CD4-positive, alpha-beta T cell treated with Interleukin-2 at 100 ng/mL for 4 hours (primary cell): Measurements from ENCODE around the gene LANCL3.
A peak's percentile ranks its signal among the peaks of the same experiment; 100 is the strongest.

Experiments
- DNase-seq: peaks from one replicate; pipeline ENCODE4 v3.0.0-alpha.2; 2020; ENCODE audit warnings: low spot score

The LANCL3 gene

GRCh38 chrX:37684426-37684825 is 113.0 kb downstream of the LANCL3 start:
- no peak for DNase-seq

GRCh38 chrX:37684973-37685372 is 113.5 kb downstream of the LANCL3 start:
- DNase-seq: no peak

GRCh38 chrX:37685381-37686359 is 114.2 kb downstream of the LANCL3 start, which contains the start of gene XK:
Gene XK, plus strand, starts transcription at chrX:37685791. Its CDS starts 171 bp downstream, at chrX:37685962.
- DNase-seq: peak; percentile 9

GRCh38 chrX:37686369-37686995 is 115.0 kb downstream of the LANCL3 start:
- DNase-seq: no peak

GRCh38 chrX:37686996-37687395 is 115.5 kb downstream of the LANCL3 start:
- no peak for DNase-seq

- no peak for DNase-seq
These were observed 118.7 kb downstream of the LANCL3 start for GRCh38 chrX:37690119-37690518.

GRCh38 chrX:37692918-37693317 is 121.5 kb downstream of the LANCL3 start:
- DNase-seq: no peak

GRCh38 chrX:37697169-37697760 is 125.8 kb downstream of the LANCL3 start:
- no peak for DNase-seq

- no peak for DNase-seq
These were observed 130.1 kb downstream of the LANCL3 start for GRCh38 chrX:37701588-37701987.

- DNase-seq: no peak
These were observed 140.5 kb downstream of the LANCL3 start for GRCh38 chrX:37711991-37712390.

- no peak for DNase-seq
These were observed 141.0 kb downstream of the LANCL3 start for GRCh38 chrX:37712458-37712857.

- no peak for DNase-seq
These were observed 143.0 kb downstream of the LANCL3 start for GRCh38 chrX:37714479-37714878.

- no peak for DNase-seq
These were observed 145.1 kb downstream of the LANCL3 start for GRCh38 chrX:37716602-37717001.

- DNase-seq: no peak
These were observed 146.2 kb downstream of the LANCL3 start for GRCh38 chrX:37717708-37718107.

- no peak for DNase-seq
These were observed 151.1 kb downstream of the LANCL3 start for GRCh38 chrX:37722595-37722994.

- no peak for DNase-seq
These were observed 154.9 kb downstream of the LANCL3 start for GRCh38 chrX:37726346-37726745.
